NCI-H2081 (cell line): ENCODE data around the gene FAM222A.

ENCODE experiments used
- DNase-seq, 2 experiments: peaks; one replicate each; lab custom pipeline; 2025; lab: John Stamatoyannopoulos, UW

FAM222A gene

DNA sequence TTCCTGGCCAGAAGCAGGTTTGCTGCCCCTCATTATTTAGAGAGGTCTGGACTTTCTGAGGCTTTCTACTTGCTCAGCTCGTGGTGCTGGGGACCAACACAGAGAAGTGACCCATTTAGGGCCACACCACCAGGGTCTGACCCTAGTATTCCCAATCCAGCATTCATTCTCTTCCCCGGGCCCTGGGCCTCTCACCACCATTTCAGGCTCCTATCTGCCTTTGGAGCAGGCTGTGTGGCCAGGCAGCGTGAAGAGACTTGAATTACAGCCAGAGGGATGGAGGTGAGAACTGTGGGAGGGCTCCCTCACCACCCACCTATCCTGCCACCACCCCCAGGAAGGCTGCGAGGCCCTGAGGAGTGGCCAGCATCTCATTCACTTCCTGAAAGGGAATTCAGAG lies 24.6 kb downstream of the FAM222A start:
- no peak for DNase-seq

DNA sequence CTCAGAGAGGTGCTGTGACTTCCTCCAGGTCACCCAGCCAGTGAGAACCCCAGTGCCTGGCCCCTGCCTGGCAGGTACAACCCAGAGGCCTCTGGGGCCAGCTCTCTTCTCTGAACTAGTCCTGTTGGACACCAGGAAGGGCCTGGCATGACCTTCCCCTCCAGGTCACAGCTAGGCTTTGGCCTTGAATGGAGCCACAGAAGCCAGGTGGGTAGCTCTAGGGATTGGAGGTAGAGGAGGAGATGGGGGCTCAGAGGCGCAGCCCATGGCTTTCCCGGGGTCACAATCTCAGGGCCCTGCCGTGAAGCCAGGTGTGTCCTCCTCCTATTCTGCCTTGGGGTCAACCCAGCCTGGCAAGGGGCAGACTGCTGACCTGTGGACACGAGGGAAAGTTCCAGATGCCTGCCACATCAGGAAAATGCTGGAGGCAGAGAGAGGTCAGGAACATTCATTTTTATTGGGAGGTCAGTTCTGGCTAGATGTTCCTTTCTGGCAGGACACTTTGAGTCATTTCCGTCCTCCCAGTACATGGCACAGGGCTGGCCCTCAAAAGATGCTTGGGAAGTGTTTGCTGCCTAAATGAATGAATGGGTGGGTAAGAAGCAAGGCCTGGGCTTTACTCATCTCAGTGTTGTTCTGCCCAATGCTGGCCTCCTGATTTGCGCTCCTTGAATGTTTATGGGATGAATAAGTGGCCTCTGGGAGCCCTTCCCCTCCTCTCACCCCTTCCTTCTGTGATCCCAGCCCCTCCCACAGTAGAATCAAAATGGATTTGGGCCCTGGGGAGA lies 25.4 kb downstream of the FAM222A start:
- no peak for DNase-seq

DNA sequence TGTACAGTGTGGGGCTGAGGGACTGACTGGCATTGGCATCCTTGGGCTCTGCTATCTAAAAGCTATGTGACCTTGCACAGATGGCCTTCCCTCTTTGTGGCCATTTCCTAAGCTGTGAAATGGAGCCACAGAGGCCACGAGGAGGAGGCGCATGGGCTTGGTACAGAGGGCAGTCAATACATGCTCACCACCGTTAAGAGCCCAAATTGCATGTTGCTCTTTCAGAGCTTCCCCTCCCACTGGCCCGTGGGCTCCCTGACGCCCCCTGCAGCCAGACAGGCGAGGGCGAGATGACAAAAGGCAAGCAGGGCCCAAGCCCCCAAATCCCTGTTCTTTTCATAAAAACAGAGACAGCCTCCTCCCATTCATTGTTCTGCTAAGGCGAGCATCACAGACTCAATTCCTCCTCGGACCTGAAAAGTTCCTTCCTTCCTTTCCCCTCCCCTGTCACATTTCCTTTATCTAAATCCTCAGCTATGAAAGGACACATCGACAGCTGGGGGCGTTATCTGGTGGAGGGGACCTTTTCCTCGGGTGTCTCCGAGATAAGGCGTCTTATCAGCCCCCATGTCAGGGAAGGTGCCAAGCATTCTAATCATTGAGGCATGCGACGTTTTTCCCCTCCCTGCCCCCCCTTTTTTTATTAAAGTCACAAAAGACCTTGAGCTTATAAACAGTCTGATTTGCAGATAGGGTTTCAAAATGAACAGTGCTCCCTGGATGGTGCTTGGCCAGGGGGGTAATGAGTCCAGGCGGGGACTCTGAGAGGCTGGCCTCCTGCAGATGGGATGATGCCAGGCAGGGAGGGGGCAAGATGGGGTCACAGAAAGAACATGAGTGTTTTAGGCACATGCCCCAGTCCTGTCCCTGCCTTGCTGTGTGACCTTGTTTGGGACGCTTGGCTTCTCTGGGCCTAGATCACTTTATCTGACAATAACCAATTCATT lies 26.4 kb downstream of the FAM222A start:
- DNase-seq: no peak

DNA sequence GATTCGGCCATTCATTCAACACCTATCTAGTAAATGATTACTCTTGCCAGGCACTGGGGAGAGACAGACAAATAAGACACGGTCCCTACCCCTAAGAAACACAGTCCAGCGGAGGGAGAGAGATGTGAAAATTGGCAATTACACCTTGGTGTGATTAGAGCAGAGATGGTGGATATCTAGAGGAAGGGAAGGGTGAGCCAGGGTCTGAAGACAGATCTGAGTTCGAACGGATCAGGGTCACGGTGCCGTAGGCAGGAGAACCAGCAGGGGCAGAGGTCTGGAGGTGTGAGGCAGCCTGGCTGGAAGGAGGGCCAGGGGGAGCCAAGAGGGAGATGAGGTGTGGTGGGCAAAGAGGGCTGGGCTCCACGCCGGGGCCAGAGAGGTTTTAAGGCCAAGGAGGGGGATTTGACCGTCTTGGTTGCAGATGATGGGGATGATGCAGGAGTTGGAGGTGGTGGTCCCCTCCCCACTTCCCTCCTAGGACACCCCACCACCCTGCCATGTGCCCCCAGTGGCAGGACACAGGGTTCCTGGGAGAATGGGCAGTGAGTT lies 27.1 kb downstream of the FAM222A start:
- no peak for DNase-seq

DNA sequence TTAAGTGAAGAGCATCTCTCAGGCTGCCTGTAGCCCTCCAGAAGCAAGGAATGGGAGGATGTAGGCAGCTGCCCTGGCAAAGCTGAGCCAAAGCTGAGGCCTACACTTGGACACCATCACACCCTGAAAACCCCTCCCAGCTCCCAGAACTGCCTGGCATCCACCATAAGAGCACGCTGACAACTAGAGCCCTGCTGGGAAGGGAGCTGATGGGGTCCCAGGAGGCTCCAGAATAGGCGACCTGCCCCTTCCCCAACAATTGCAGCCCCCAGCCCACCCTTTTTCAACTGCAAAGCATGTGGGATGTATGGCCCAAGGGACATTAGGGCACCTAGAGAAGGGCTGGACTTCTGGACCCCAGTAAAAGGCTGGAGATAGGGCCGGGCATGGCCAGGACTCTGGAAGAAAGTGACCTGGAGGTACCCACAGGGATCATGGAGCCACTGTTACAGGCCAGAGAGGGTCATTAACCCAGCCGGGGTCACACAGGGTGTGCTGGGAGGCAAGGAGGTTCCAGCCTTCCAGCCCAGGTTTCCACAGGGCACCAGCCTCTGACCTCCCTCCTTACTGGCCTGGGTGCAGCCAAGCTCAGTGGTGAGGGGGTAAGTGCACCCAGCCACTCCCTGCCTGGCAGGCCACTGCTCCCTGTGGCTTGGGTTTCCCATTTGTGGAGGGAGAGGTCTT lies 27.8 kb downstream of the FAM222A start:
- DNase-seq: no peak

DNA sequence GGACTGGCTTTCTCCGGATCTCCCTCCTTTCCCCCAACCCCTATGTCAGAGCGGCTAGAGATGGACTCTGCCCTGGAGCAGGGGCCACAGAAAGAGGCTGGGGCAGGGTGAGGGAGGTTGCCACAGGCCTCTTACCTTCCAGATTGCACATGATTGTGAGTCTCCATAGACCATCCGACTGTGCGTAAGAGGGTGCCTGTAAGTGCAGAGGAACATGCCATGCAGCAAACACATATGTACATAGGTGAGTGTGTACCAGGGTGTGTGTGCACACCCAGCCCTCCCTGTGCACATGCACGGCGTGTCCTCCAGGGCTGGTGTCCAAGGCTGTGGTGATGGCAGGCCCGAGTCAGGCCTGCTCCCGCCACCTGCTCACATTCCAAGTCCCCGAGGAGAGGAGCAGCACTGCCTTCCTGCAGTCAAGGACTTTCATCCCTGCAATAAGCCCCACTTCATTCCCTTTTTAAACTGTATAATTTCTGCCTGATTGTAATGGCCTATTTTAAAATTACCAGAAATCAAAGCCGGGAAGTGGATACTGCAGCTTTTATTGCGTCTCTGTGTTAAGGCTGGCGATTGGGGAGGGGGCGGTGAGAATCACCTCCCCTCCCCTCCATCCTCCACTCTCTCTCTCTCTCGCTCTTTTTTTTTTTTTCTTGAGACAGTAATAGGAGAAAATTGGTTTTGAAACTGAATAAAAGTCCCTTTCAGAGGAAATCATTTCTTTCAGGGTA lies 28.5 kb downstream of the FAM222A start:
- DNase-seq: no peak

DNA sequence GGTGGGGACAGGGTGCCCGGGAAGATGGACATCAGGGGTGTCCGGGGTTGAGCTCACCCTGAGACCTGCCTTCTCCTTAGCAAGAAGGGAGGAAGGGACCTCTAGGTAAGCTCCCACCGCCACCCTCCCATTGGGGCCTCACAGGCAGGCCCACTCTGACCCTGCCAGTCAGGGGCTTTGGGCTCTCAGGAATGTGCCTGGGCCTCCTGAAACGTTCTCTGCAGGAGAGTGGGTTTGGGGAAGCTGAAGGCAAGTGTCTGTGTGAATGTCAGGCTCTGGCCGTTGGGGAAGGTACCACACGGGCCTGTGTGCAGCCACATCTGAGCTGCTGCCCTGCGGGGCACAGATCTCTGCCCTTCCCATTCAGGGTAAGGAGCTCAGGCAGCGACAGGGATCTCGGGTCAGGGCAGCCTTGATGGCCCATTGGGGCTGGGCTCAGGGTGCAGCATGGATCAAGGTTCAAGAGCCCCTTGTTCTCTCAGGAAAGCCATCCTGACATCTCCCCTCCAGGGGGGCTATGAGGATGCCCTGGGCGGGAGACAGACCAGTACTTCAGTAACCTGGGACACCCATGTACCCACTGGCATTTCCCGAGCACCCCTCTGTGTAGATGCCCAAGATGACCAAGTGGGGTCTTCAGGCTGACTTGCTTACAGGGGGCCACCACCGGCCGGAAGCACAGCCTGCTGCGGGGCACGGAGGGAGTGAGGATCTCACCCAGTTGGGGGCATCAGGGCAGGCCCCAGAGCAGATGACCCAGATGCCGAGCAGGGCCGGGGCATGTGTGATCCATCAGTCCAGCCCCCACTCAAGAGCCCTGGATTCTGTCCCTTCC lies 29.7 kb downstream of the FAM222A start:
- DNase-seq: no peak

DNA sequence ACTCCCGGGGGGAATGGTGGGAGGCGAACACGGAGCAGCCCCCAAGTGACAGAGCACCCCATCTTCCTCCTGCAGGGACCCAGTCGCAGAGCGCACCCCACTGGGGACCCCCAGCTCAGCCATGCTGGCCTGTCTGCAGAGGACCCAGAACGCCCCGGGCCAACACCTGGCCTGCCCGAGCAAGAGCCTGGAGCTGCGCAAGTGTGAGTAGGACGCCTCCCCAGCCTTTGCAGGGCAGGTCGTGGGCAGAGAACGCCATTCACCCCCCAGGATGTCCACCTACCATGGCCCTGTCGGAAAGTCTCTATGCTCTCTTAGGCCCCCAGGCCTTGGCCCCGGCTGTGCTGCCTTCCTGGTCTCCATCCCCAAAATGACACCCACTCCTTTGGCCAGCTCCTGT lies 30.4 kb downstream of the FAM222A start:
- no peak for DNase-seq

DNA sequence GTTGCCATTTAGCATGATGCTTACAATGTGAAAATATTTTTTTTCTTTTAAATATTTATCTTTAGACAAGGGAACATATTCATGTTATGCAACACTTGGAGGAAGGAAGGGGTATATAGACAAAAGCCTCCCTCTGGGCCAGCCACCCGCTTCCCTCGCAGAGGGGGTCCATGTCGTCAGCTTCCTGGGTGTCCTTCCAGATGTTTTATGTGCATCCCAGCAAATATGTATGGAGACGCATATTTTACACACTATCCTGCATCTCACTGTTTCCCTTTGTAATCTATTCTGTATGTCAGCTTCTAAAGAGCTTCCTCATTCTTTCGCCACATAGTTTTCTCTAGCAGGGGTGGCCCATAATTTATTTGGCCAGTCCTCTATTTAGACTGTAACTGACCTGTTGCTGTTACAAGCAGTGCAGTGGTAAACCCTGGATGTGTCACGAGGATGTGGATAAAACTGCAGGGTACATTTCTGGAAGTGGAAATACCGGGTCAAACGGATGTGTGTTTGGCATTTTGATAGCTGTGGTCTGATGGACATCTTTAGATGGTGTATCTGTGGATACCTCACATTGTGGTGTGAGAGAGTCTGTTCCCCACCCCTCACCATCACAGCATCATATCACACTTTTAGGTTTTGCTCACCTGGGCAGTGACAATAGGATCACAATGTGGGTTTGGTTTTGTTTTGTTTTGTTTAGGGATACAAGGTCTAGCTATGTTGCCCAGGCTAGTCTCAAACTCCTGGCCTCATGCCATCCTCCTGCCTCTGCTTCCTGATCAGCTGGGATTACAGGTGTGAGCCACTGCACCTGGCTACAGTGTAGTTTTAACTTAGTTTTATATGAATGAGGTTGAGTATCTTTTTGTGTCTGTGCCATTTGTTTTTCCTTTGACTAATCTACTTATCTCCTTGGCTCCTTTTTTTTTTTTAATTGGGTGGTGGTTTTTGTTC lies 31.6 kb downstream of the FAM222A start:
- DNase-seq: no peak

DNA sequence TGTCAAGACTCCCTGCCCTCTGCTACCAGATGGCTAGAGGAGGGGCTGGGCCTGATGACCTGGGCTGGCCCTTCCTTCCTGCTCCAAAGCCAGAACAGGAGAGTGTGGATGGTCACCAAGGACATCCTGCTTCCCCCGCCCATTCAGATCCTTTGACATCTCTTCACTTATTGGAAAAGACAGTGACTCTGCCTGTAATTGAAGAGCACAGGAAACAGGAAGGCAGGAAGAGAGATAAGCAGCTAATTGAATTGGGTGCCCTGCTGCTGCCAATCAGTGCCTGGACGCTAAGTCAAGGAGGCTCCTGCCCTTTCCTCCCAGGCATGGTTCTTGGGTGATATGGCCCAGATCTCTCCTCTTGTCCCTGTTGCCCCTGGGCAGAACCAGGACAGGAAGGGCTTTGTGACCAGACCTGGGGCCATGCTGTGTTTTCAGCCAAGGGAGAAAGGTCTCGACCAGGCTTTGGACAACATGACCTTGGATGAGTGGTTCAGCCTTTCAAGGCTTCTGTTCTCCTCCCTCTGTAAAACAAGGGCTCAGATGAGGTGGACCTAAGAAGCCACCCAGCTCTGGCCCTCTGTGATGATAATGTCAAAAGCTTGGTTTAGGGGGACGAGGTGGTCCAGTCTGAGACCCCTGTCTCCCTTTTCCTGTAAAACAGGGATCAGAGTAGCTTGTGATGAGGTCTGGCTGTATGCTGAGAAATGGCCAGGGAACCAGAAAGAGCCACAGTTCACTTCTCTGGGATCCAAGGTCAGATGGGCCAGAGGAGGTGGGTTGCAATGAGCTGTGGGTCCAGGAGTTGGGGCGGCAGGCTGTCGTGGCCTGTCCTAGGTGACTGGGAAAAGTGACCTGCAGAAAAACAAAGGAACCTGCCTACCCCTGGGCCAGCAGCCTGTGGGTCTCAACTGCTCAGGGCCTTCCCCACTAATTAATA lies 38.8 kb downstream of the FAM222A start:
- DNase-seq: no peak

DNA sequence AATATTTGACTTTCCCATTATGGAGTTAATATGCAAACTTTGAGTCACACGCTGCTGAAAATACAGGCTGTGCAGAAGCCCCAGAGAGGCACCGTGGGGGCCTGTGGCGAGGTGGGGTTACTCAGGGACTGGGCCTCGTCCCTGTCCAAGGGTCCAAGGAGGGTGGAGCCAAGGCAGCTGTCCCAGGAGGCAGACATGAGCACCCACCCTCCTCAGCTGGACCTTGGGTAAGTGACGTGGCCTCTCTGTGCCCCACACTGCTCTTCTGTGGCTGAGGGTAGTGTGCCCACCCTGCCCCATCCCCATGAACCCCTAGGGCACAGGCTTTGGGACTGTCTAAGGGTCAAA lies 39.4 kb downstream of the FAM222A start:
- no peak for DNase-seq

DNA sequence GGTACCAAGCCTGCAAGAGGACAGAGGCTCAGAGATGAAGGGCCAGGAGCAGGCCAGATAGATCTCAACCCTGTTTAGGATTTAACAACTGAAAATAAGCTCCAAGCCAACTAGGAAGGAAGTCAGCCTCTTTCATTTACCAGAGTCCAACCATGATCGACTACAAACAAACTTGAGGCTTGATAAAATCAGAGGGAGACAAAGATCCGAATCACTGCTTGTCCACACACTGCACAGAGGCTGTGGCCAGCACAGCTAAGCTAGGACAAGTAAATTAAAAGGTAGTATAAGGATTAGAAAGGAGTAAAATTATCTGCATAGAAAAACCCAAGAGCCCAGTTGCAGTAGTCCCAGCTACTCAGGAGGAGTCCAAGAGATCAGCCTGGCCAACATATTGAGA lies 40.3 kb downstream of the FAM222A start:
- no peak for DNase-seq

DNA sequence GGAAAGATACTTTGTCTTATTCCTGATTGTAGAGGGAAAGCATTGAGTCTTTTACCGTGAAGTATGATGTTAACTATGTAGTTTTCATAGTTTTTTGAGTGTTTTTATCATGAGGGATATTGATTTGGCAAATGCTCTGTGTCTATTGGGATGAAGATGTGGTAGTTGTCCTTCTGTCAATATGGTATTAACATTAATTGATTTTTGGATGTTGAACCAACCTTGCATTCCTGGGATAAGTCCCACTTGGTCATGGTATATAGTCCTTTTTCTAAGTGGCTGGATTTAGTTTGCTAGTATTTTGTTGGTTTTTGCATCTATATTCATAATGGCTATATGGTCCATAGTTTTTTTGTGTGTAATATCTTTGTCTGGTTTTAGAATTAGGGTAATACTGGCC lies 42.8 kb downstream of the FAM222A start:
- no peak for DNase-seq

DNA sequence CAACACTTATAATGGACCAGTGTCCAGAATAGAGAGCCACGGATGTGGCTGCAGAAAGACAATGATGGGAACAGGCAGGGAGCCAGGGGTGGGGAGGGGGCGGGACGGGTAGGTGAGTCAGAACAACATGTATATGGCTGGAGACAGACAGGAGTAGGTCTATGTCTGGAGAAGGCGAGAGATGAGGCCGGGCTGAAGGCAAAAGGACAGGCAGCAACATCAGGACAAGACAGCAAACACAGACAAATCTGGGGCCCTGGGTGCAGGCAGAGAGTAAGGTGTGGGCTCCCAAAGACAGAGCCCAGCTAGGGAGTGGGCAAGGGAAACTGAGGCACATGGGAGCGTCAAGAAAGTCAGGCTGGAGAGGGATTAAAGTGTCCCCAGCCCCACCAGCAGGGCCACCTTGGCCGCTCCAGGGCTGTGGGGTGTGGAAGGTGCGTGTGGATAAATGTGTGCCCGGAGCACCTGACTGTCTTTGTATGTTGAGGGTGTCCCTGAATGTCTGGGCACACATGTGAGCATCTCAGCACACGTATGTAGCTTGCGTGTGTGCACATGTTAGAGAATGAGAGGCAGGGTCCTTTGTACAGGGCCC lies 44.1 kb downstream of the FAM222A start:
- DNase-seq: no peak

DNA sequence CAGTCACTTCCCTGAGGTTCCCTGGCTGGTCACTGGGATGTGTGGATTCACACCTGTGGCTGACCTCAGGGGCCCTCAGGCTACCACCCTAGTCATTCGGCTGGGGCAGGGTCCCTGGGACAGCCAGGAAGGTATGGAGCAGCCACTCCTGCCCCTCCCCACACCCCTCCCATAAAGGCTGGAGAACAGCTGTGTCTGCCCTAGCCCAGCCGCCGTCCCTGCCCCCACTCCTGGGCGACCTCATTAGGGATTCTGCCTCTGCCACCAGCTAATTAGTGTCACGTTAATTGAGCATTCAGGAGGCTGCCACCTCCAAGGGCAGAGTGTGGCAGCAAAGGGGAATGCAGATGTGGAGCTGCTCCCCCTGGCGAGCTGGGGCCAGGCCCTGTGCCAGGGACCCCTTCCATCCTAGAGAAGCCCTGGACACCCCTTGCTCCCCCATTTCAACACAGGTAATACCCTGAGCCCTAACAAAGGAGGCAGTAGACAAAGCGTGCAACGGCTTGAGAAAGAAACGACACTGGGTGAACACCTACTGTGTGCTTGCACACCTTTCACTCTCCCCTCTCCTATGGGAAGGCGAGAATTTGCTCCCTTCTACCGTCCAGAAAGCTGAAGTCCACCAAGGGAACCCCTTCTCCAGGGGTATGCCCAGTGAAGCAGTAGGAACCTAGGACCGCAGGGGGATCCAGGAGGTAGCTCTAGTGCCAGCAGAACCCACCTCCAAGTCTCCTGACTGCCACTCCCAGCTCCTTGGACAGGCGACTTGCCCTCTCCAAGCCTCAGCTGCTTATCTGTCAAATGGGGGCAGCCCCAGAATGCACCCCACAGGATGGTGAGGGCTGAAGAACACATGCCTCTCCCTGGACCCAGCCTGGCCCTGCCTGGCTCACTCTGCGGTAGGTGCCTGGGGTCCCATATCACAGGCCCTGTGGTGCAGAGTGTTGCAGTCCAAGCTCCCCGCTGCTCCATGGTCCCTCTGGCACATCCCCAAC lies 45.1 kb downstream of the FAM222A start:
- DNase-seq: no peak

DNA sequence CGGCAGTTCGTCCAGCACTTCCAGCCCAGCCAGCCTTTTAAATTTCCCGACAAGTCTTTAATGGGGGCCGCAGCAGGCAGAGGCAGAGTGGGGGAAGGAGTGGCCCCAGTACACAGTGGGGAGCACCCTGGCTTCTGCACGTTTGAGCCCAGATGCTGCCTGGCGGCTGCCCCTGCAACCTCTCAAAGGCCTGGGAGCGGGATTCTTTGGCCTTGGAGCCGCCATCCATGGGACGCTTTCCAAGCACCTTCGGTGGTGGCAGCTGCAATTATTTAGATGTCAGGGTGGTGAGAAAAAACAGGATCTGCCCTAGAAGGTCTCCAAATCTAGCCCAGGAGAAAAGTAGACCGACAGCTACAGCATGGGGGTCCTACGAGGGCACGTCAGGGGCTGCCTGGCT lies 46.0 kb downstream of the FAM222A start:
- DNase-seq: no peak
